Omental fat pad (tissue), 4 donors: ENCODE results near the gene HOXC13. TPM values are rescaled to one million over a fixed set of nuclear protein-coding genes. Genes with fewer than 3 reads are reported as not detected.

ENCODE experiments used
- ATAC-seq: fragments of 150-250 bp; one replicate; pipeline ENCODE4 v1.9.1; 2016; ENCODE audit warnings: mild to moderate bottlenecking, moderate library complexity; ENCODE audit not compliant: low FRiP score
- DNase-seq: peaks from one replicate; pipeline ENCODE4 v3.0.0-alpha.2; 2019; ENCODE audit warnings: low spot score
- CTCF ChIP-seq, 3 donors: fragments of 450-650 bp; IDR thresholded peaks; one replicate each; pipeline ENCODE4 v1.5.1; 2016 to 2017; ENCODE audit warnings: antibody characterized with exemption in 3 of 3, mild to moderate bottlenecking in 3 of 3, moderate library complexity in 2 of 3
- total RNA-seq, 4 donors: library from RNA; depleted of rRNA; stranded (reverse); fragments of >200 nt; gene quantifications; one replicate each; pipeline ENCODE4 v1.1.0, GENCODE V29; 2016

HOXC13 gene
- not detected for total RNA-seq

- DNase-seq (no peak), ATAC-seq (no peak)
- TF ChIP-seq CTCF (IDR thresholded peaks at IDR 0.05): no peak
Measured at GRCh38 chr12:53938326-53939140, at the start of gene HOXC13. HOXC13 (plus strand) TSS chr12:53938831; CDS start chr12:53938907, 76 bp downstream.

- no peak for TF ChIP-seq CTCF (IDR thresholded peaks at IDR 0.05)
- ATAC-seq (no peak), DNase-seq (no peak)
Measured at GRCh38 chr12:53890081-53890480, 48.5 kb upstream of the HOXC13 start.

GRCh38 chr12:53892762-53893395, 45.8 kb upstream of the HOXC13 start:
- DNase-seq (no peak), ATAC-seq (no peak)
- TF ChIP-seq CTCF (IDR thresholded peaks at IDR 0.05): no peak

GRCh38 chr12:53899230-53899629, 39.4 kb upstream of the HOXC13 start:
- no peak for DNase-seq
- ATAC-seq: no peak
- no peak for TF ChIP-seq CTCF (IDR thresholded peaks at IDR 0.05)

- DNase-seq (no peak), ATAC-seq (no peak)
- no peak for TF ChIP-seq CTCF (IDR thresholded peaks at IDR 0.05)
Measured at GRCh38 chr12:53907103-53907502, 31.5 kb upstream of the HOXC13 start.

- TF ChIP-seq CTCF (IDR thresholded peaks at IDR 0.05): no peak
- ATAC-seq (no peak), DNase-seq (no peak)
Measured at GRCh38 chr12:53916788-53917655, 21.6 kb upstream of the HOXC13 start.
